ENCODE measurements around the gene ADGRG1.

DNA sequence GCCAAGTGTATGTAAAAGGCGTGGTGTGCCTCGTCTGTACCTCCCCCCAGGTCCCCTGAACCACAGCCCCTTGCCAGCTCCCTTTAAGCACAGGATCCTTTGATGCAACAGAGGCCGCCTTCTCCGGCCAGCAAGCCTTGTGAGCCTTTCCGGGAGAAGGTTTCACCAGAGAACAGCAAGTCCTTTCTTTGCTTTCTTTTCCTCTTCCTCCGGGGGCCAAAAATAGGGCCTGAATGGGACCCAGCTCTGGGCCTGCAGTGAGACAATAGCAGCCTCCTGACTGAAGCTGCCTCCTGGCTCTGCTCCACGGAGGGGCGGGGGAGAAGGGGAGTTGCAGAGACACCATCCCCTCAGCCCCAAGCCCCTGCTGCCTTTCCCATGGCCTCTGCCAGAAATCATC, 9.0 kb downstream of the ADGRG1 start:
- TF ChIP-seq POLR2A (IDR thresholded peaks at IDR 0.05), result no peak
- TF ChIP-seq, protein P1, sequence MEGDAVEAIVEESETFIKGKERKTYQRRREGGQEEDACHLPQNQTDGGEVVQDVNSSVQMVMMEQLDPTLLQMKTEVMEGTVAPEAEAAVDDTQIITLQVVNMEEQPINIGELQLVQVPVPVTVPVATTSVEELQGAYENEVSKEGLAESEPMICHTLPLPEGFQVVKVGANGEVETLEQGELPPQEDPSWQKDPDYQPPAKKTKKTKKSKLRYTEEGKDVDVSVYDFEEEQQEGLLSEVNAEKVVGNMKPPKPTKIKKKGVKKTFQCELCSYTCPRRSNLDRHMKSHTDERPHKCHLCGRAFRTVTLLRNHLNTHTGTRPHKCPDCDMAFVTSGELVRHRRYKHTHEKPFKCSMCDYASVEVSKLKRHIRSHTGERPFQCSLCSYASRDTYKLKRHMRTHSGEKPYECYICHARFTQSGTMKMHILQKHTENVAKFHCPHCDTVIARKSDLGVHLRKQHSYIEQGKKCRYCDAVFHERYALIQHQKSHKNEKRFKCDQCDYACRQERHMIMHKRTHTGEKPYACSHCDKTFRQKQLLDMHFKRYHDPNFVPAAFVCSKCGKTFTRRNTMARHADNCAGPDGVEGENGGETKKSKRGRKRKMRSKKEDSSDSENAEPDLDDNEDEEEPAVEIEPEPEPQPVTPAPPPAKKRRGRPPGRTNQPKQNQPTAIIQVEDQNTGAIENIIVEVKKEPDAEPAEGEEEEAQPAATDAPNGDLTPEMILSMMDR (IDR thresholded peaks at IDR 0.05), result no peak
